Neural cell (in vitro differentiated cells): ENCODE results near the gene AS3MT.

Experiments
- CTCF ChIP-seq: fragments of 450-650 bp; IDR thresholded peaks from 2 replicates; pipeline ENCODE4 v1.5.1; 2014; ENCODE audit warnings: antibody characterized with exemption, mild to moderate bottlenecking, moderate library complexity; ENCODE audit not compliant: poor library complexity, severe bottlenecking
- EP300 ChIP-seq: fragments of 450-650 bp; conservative IDR thresholded peaks from 2 replicates; pipeline ENCODE4 v1.6.1; 2014; ENCODE audit warnings: antibody characterized with exemption, mild to moderate bottlenecking, moderate library complexity; ENCODE audit not compliant: poor library complexity, severe bottlenecking
- MXI1 ChIP-seq: fragments of 450-650 bp; conservative IDR thresholded peaks from 2 replicates; pipeline ENCODE4 v1.6.1; 2014; ENCODE audit warnings: antibody characterized with exemption, mild to moderate bottlenecking; ENCODE audit not compliant: poor library complexity, severe bottlenecking
- POLR2AphosphoS5 ChIP-seq: IDR thresholded peaks from 2 replicates; pipeline ENCODE4 v1.6.1; 2012
- RAD21 ChIP-seq: fragments of 450-650 bp; conservative IDR thresholded peaks from 2 replicates; pipeline ENCODE4 v1.6.1; 2014; ENCODE audit warnings: antibody characterized with exemption, mild to moderate bottlenecking, moderate library complexity
- REST ChIP-seq: IDR thresholded peaks from 2 replicates; pipeline ENCODE4 v1.6.1; 2012; ENCODE audit warnings: borderline replicate concordance
- SMC3 ChIP-seq: fragments of 450-650 bp; conservative IDR thresholded peaks from 2 replicates; pipeline ENCODE4 v1.6.1; 2014; ENCODE audit warnings: antibody characterized with exemption, mild to moderate bottlenecking, moderate library complexity; ENCODE audit not compliant: poor library complexity
- TAF1 ChIP-seq: IDR thresholded peaks from 2 replicates; pipeline ENCODE4 v1.6.1; 2012; ENCODE audit warnings: low read depth

DNA sequence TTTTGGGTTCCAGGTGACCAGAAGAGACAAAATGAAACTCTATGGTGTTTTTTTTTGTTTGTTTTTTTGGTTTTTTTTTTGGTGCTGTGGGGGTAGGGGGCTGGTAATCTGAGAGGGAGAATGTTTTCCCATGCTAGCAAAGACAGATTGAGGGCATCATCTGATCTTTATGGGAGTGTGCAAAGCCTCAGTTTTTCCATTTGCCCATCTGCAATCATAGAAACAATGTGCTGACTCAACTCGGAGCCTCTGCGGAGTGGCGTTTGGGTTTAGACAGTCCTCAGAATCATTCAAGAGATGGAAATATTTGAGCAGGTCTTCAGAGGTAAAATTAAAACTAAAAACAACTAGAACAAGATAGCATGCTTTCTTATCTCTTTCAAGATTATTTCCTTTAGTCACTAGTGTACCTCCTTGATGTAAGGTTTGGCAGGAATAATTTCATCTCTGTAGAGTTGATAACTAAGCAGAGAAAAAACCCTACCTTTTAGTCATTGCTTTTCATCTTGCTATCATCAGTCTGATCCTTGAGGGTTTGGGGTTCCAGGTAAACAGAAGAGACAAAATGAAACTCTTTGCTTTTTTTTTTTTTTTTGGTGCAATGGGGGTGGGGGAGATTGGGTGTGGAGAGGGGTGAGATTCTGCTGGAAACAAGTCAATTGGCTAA, 66.8 kb downstream of the AS3MT start:
- no peak for TF ChIP-seq CTCF
- no peak for TF ChIP-seq EP300
- TF ChIP-seq SMC3: no peak
- no peak for TF ChIP-seq POLR2AphosphoS5
- TF ChIP-seq REST: no peak
- TF ChIP-seq MXI1: no peak
- no peak for TF ChIP-seq TAF1
- TF ChIP-seq RAD21: no peak
